B cell (primary cell): ENCODE data around the gene KRT80. TPM values are rescaled to one million over a fixed set of nuclear protein-coding genes. Genes with fewer than 3 reads are reported as not detected.

Source experiments
- ATAC-seq: fragments of 200-7000 bp; cut with Tn5 transposase; one replicate; pipeline ENCODE4 v1.10.0; 2021; ENCODE audit warnings: low read depth, mild to moderate bottlenecking, moderate number of reproducible peaks, moderate library complexity
- CTCF ChIA-PET: fragments of 350-600 bp; sonication (Branson Sonifier 250); formaldehyde crosslinking; loops from one replicate; lab custom pipeline; 2021; ENCODE audit warnings: antibody characterized with exemption, inconsistent platforms; lab: Charles Lee
- POLR2A ChIA-PET: fragments of 350-600 bp; sonication (Branson Sonifier 250); formaldehyde crosslinking; loops from one replicate; lab custom pipeline; 2021; ENCODE audit warnings: antibody characterized with exemption; lab: Charles Lee
- DNase-seq: peaks from one replicate; pipeline ENCODE4 v3.0.0; 2013
- H2AFZ ChIP-seq: 2 replicates; pipeline ENCODE4 v1.6.1; 2012; ENCODE audit warnings: mild to moderate bottlenecking, low read depth, low read length; ENCODE audit not compliant: insufficient read depth, poor library complexity, severe bottlenecking
- H3K27ac ChIP-seq, 2 donors: 1 replicate in 1 of 2; 2 replicates in 1 of 2; pipeline ENCODE4 v1.5.1; 2012 to 2013; ENCODE audit warnings: low read length in 2 of 2, mild to moderate bottlenecking in 2 of 2, moderate library complexity in 1 of 2
- H3K27me3 ChIP-seq, 4 experiments: fragments of 200-600 bp in 1 of 4; sonication (generic) in 1 of 4; replicated peaks in 1 of 4; 1 replicate in 2 of 4; 2 replicates in 2 of 4; pipeline versions ENCODE4 v1.6.1 to v1.7.0; 2013 to 2016; ENCODE audit warnings: low read length in 3 of 4, mild to moderate bottlenecking in 2 of 4, mixed read lengths in 1 of 4, moderate library complexity in 1 of 4; ENCODE audit not compliant: insufficient read depth in 4 of 4, control insufficient read depth in 3 of 4; ENCODE audit errors: control extremely low read depth in 1 of 4
- H3K36me3 ChIP-seq, 2 experiments: replicated peaks in 1 of 2; 1 replicate in 1 of 2; 2 replicates in 1 of 2; pipeline versions ENCODE4 v1.6.1 to v1.7.1; 2013; ENCODE audit warnings: low read length in 1 of 2; ENCODE audit not compliant: insufficient read depth in 2 of 2, control insufficient read depth in 1 of 2; ENCODE audit errors: control extremely low read depth in 1 of 2, extremely low read depth in 1 of 2
- H3K4me1 ChIP-seq, 2 donors: fragments of 200-600 bp in 1 of 2; sonication (generic) in 1 of 2; 1 replicate in 1 of 2; 2 replicates in 1 of 2; pipeline versions ENCODE4 v1.5.1 to v1.6.1; 2013 to 2017; ENCODE audit warnings: low read length in 2 of 2; ENCODE audit not compliant: control insufficient read depth in 2 of 2, insufficient read depth in 2 of 2
- H3K4me2 ChIP-seq: replicated peaks from 2 replicates; pipeline ENCODE3; 2012; ENCODE audit warnings: mild to moderate bottlenecking, low read depth, low read length; ENCODE audit not compliant: poor library complexity, severe bottlenecking
- H3K4me3 ChIP-seq, 5 experiments: fragments of 200-600 bp in 1 of 5; sonication (generic) in 1 of 5; 1 replicate in 3 of 5; 2 replicates in 2 of 5; pipeline versions ENCODE4 v1.5.1 to v1.7.0; 2011 to 2016; ENCODE audit warnings: low read length in 4 of 5, mild to moderate bottlenecking in 4 of 5, low read depth in 2 of 5, control low read depth in 1 of 5, moderate library complexity in 1 of 5; ENCODE audit not compliant: insufficient read depth in 1 of 5; ENCODE audit errors: control extremely low read depth in 1 of 5, extremely low read depth in 1 of 5
- H3K79me2 ChIP-seq: fragments of 200-600 bp; sonication (generic); one replicate; pipeline ENCODE4 v1.6.0; 2016; ENCODE audit warnings: low read length; ENCODE audit not compliant: control insufficient read depth, insufficient read depth
- H3K9ac ChIP-seq: fragments of 200-600 bp; sonication (generic); 2 replicates; pipeline ENCODE4 v1.6.1; 2017; ENCODE audit warnings: mild to moderate bottlenecking, low read length, moderate library complexity
- H3K9me3 ChIP-seq, 3 donors: one replicate each; pipeline versions ENCODE4 v1.6.1 to v1.7.1; 2013; ENCODE audit warnings: low read length in 2 of 3; ENCODE audit not compliant: control insufficient read depth in 2 of 3, insufficient read depth in 1 of 3; ENCODE audit errors: control extremely low read depth in 1 of 3
- H4K20me1 ChIP-seq: 2 replicates; pipeline ENCODE4 v1.6.0; 2012; ENCODE audit warnings: mild to moderate bottlenecking, low read length; ENCODE audit not compliant: insufficient read depth, control insufficient read depth, poor library complexity, severe bottlenecking
- H3K27ac Mint-ChIP-seq: one replicate; pipeline ENCODE4 v1.8.0; 2021; ENCODE audit warnings: mixed read lengths
- H3K27me3 Mint-ChIP-seq: one replicate; pipeline ENCODE4 v1.8.0; 2021; ENCODE audit warnings: mixed read lengths
- H3K4me1 Mint-ChIP-seq: one replicate; pipeline ENCODE4 v1.8.0; 2021; ENCODE audit warnings: mixed read lengths
- H3K4me3 Mint-ChIP-seq: one replicate; pipeline ENCODE4 v1.8.0; 2021; ENCODE audit warnings: mixed read lengths
- H3K9me3 Mint-ChIP-seq: one replicate; pipeline ENCODE4 v1.8.0; 2022; ENCODE audit warnings: mixed read lengths; ENCODE audit not compliant: insufficient read depth
- CTCF ChIP-seq: fragments of 200-600 bp; IDR thresholded peaks from one replicate; pipeline ENCODE4 v1.8.0; 2022; ENCODE audit warnings: antibody characterized with exemption, mild to moderate bottlenecking
- EZH2 ChIP-seq: IDR thresholded peaks from 2 replicates; pipeline ENCODE4 v1.6.1; 2012; ENCODE audit warnings: borderline replicate concordance, low read depth, mild to moderate bottlenecking, moderate library complexity, low read length; ENCODE audit not compliant: insufficient read depth, poor library complexity, severe bottlenecking
- WGBS: methylation state at CpG from one replicate; pipeline ENCODE4 v1.1.5; 2013; ENCODE audit warnings: missing lambda C conversion rate; ENCODE audit not compliant: insufficient coverage; 5-methylcytosine and 5-hydroxymethylcytosine counted together
- intact Hi-C: fragments of 100-400 bp; cut with micrococcal nuclease; formaldehyde crosslinking; loops from one replicate; pipeline ENCODE4 v1.10.0; 2022
- polyA plus RNA-seq: library from polyadenylated mRNA; depleted of rRNA; stranded (reverse); fragments of >200 nt; gene quantifications from 2 replicates; pipeline ENCODE4 v1.2.3, GENCODE V29; 2012
- total RNA-seq, 2 donors: library from RNA; stranded (reverse); fragments of 120-200 nt in 1 of 2; gene quantifications; 1 replicate in 1 of 2; 2 replicates in 1 of 2; pipeline versions ENCODE4 v1.2.3 to v1.2.4, GENCODE V29; 2013 to 2022

KRT80 gene
- total and polyA plus RNA-seq, 2 donors (not counting 1 experiment from before 2014, with no cell fraction given): not detected

GRCh38 chr12:52190860-52191729 is 719 bp downstream of the KRT80 start:
- no peak overlapping the region for H3K4me2 ChIP-seq
- H3K27ac Mint-ChIP-seq: no peak overlapping the region
- H3K79me2 ChIP-seq: no peaks in the 10 kb centered on the region

More at GRCh38 chr12:52190860-52191729, 719 bp downstream of the KRT80 start:
- no peaks in the 10 kb centered on the region for H3K9me3 ChIP-seq
- no peaks in the 10 kb centered on the region for H4K20me1 ChIP-seq
- no peak overlapping the region for H3K4me3 ChIP-seq
- H3K27ac ChIP-seq: no peak overlapping the region
- TF ChIP-seq EZH2 (no peak), CTCF (no peak)
- 84% methylated on average over 16 of the region's 16 CpGs for WGBS
- POLR2A ChIA-PET: no interaction called here
- no peak overlapping the region for H2AFZ ChIP-seq
- no peaks in the 10 kb centered on the region for H3K36me3 ChIP-seq
- H3K27me3 ChIP-seq: no peaks in the 10 kb centered on the region
- Mint-ChIP-seq H3K4me3 (no peak overlapping the region), H3K4me1 (no peaks in the 10 kb centered on the region), H3K27me3 (peaks cover 25% of the 10 kb centered on the region), H3K9me3 (no peaks in the 10 kb centered on the region)
- no peak for ATAC-seq
- intact Hi-C loops: no loop called here
- CTCF ChIA-PET: no interaction called here
- H3K4me1 ChIP-seq: no peaks in the 10 kb centered on the region
- H3K9ac ChIP-seq: no peak overlapping the region
- DNase-seq: no peak
